H1 (cell line): ENCODE results near the gene TUBD1. TPM values are rescaled to one million over a fixed set of nuclear protein-coding genes. Genes with fewer than 3 reads are reported as not detected.

Source experiments
- CHD2 ChIP-seq: IDR thresholded peaks from 2 replicates; pipeline ENCODE4 v1.6.1; 2012; ENCODE audit warnings: low read length, improper control_type of control experiment
- CHD7 ChIP-seq: fragments of 300-600 bp; sonication (generic); IDR thresholded peaks from 2 replicates; pipeline ENCODE4 v1.7.1; 2012; ENCODE audit warnings: low read length, moderate library complexity, mild to moderate bottlenecking, inconsistent platforms; ENCODE audit not compliant: insufficient replicate concordance
- CREB1 ChIP-seq: IDR thresholded peaks from 2 replicates; pipeline ENCODE4 v1.6.1; 2012; ENCODE audit warnings: inconsistent platforms
- JUN ChIP-seq: IDR thresholded peaks from 2 replicates; pipeline ENCODE4 v1.6.1; 2011; ENCODE audit warnings: low read depth, mild to moderate bottlenecking, improper control_type of control experiment, low read length
- RFX5 ChIP-seq: IDR thresholded peaks from 2 replicates; pipeline ENCODE4 v1.6.1; 2011; ENCODE audit warnings: low read depth, low read length, improper control_type of control experiment, borderline replicate concordance
- SAP30 ChIP-seq: fragments of 300-600 bp; sonication (generic); IDR thresholded peaks from 2 replicates; pipeline ENCODE4 v1.7.1; 2012; ENCODE audit warnings: low read length, moderate library complexity, mild to moderate bottlenecking, inconsistent platforms; ENCODE audit not compliant: insufficient read depth, insufficient replicate concordance
- SRF ChIP-seq: IDR thresholded peaks from 2 replicates; pipeline ENCODE4 v1.6.1; 2011; ENCODE audit warnings: mild to moderate bottlenecking, low read depth, low read length, moderate library complexity
- polyA plus RNA-seq, 7 experiments: library from polyadenylated mRNA; depleted of rRNA in 3 of 7; stranded (reverse) in 5 of 7; unstranded in 2 of 7; fragments of >200 nt in 5 of 7; fragments of 200-250 nt in 2 of 7; gene quantifications; 1 replicate in 5 of 7; 2 replicates in 1 of 7; 4 replicates in 1 of 7; pipeline versions ENCODE4 v1.2.1 to v1.2.3, GENCODE V29; 2011 to 2013; ENCODE audit warnings: missing spikeins in 2 of 7, mixed read lengths in 2 of 7
- total RNA-seq: library from RNA; stranded (reverse); fragmentation: NEBNext Ultra II Directional; extraction: Animal tissue kit (Norgen Biotek cat#: 25700); gene quantifications from 2 replicates; pipeline ENCODE4 v1.2.1, GENCODE V29; 2021

TUBD1 gene
- total and polyA plus RNA-seq, 2 of the 8 experiments (the other 6 are each of a cell fraction or from before 2014, with no cell fraction given): 9.1 to 17.5 TPM

GRCh38 chr17:59863616-59864015, 29.1 kb downstream of the TUBD1 start (continued):
- TF ChIP-seq CHD7: no peak
- no peak for TF ChIP-seq CHD2
- TF ChIP-seq JUN: no peak
- no peak for TF ChIP-seq SRF
- no peak for TF ChIP-seq CREB1
- no peak for TF ChIP-seq SAP30
- TF ChIP-seq RFX5: no peak
